ENCODE results near the gene HSD3B2.

The HSD3B2 gene

DNA sequence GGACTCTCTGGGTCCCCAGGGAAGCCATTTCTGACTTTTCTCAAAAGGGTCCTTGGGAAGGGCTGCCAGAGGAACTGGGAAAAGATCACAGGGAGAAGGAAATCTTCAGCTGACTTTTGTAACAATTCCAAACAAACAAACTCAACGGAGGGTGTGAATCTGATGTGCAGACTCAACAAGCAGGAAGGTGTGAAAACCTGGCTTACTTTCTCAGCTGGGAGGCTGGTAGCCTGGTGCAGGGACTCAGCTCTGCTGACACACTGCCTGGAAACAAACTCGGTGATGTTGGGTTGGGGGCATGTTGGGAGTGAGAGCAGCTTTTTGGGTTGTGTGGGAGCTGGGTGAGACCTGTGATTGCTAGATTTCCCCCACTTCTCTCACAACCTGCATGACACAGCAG, 10.2 kb upstream of the HSD3B2 start:
- DNase-seq: no peak

DNA sequence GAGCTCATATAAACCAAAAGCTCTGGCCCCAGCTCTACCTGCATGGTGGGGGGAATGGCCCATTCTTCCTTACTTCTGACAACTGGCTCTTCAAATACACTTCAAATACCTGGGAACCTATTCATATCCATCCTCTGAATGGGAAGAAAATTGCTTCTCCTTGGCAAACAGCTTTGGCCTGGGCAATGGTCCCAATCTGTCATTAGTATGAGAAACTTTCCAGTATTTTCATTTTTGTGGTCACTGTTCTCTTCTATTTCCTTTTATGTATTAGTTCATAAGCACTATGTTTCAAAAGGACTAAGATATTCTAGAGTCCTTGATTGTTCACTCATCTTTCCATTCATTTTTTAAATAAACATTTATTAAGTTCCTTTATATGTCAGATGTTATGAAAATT, 5.2 kb upstream of the HSD3B2 start:
- DNase-seq: no peak

DNA sequence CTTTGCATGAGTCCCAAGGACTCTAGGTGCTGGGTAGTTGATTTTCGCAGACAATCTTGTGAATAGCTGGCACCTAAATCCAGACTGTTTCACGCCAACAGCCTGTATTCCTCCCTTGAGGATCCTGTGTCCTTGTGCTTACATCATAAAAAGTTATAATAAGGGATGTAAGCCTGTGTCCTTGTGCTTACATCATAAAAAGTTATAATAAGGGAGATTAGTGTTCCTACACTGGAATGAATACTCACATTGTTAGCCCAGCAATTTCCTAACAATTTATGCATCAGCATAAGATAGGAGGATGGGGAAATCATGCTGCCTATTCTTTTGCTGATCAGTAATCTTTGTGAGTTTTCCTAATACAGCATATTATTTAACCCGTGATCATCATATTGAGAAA, 4.0 kb upstream of the HSD3B2 start:
- no peak for DNase-seq

DNA sequence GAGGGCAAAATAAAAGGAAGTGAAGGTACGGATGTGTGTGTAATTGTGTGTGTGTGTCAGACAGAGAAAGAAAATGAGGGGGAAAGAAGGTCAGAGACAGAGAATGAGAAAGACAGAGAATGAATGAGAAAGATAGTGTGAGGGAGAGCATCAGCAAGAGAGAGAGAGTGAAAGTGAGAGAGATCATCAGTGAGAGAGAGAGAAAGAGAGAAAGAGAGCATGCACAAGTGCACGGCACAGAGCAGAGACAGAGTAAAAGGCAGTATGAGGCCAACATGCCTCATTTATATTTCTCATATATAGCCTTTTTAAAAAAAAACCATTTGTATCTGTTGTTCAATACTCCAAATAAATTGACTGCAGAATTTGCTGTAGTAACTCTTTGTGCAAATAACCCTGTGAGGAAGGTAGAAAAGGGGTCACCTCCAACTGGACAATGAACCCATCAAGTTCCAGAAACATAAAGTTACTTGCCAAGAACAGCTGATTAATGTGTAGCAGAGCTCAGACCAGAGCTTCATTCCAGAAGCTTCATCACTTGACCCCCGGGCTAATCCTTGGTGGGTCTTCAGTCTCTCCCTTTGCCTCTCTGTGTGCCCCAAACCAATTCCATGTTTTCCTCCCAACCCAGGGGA, 1.2 kb downstream of the HSD3B2 start:
- no peak for DNase-seq

DNA sequence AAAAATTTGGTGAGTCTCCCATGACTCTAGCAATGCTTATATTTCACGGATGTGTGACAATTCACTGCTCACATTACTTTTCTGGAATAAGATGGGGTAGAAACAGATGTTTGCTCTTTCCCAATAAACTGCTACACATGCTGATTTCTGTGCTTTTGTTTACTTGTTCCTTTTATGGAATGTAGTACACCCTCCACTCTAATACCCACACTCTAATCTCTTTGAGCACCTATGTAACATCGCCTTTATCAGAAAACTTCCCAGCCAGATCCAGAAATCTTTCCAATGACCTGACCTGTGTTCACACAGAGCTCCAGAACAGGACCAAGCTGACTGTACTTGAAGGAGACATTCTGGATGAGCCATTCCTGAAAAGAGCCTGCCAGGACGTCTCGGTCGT, 4.2 kb downstream of the HSD3B2 start:
- DNase-seq: no peak

DNA sequence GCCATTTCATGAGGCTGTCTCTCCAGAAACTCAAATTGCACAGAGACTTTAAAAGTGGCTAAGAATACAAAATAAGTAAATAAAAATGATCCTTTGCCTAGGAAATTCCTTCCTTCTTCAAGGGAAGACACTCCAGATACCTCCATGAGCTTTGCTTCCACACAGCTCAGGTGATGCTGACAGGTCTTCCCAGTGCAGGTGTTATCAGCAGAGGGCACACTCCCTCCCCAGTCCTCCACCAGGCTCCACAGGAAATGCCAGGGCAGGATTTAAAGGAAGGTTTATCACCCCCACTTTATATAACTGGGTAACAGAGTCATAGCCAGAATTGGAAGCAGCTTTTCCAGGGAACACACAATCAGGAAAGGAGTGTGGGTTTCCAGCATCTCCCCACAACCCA, 5.7 kb downstream of the HSD3B2 start:
- no peak for DNase-seq

DNA sequence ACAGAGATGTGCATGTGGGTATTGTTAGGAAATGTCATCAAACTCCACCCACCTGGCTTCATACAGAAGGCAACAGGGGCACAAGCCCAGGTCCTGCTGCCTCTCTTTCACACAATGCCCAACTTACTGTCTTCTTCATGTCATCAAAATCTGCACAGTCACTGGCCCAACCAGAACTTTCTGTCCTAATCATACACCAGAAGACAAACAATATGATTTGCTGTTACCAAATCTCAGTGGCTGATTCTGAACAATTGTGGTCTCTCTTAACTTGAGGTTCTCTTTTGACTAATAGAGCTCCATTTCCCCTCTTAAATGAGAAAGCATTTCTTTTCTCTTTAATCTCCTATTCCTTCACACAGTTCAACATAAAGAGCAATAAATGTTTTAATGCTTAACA, 7.7 kb downstream of the HSD3B2 start:
- DNase-seq: no peak

DNA sequence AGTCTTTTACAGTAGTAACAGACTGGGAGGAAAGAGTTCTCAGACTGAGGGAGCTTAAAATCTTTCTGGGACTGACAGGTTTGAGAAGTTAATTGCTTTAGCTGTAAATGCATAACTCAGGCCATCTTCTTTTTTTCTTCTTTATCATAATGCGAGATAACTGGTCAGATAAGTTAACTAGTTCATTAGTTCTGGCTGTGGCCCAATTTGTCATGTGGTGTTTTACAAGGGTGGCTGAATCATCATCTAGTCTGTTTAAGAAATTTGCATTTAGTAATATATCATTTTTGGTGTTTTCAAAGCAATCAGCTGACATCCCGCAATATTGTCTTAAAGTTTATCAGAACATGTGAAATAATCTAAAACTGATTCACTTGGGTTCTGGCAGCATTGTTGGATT, 14.0 kb downstream of the HSD3B2 start:
- no peak for DNase-seq

DNA sequence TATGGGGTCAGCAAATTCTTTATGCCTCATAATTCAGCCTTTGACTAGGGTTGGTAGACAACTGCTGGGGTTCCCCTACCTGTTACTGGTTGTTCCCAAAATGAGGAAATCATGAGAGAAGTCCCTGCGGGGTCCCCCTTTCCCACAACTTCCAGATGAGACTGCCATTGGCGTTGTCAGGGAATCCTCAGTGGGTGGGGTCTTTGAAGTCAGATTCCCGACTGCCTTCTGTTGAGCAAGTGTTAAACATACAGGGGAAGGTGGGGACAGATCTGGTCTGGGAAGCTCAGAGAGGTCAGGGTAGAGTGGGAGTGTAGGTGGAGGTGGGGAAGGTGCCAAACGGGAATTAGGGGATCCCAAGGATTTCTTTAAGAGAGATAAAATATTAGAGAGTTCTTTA, 14.7 kb downstream of the HSD3B2 start:
- no peak for DNase-seq

DNA sequence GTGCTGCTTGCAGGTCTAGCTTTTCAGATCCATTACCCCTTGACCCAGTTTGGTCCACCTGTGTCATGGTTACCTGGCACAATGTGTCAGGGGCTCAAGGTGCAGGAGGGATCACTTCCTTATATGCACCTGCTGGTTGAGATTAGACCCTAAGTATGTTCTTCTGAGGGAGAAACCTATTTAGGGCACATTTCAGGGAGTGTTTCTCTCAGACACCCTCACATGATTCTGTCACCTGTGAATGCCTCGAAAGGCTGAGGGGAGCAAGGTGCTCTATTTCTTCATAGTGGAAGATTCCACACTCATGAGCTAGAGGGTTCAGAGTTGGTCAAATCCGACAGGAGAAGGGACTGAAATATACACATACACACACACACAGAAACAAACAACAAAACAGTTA, 15.5 kb downstream of the HSD3B2 start:
- no peak for DNase-seq

DNA sequence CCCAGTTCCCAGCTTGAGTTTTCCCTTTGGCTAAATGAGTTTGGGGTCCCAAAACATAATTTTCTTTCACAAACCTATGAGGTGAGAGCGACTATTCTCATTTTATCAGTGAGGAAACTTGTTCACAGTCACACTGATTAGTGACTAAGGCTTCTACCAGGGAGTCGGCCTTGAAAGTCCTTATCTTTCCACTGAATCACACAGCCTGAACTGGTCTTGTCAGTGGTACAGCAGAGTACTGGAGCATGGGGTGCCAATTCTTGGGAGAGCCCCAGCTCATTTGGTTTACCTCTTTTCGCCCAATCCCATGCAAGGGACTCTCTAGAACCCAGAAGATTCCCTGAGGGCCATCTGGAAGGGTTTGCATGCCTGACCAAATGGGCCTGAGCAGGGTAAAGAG, 16.9 kb downstream of the HSD3B2 start:
- DNase-seq: no peak

DNA sequence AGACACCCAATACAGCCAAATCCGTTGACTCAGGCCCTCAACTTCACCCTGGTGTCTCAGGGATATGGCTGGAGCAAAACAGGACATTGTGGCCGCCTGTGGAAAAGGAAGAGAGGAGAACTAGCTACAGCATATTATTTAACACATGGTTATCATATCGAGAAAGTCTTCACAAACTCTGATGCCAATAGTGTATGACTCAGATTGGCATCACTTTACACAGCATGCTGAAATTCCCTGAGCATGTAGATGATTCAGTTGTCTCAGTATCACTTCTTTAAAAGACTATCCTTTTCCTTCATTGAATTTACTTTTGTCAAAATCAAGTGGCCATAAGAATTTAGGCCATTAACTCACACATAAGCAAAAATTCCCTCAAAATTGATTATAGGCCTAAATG, 20.1 kb downstream of the HSD3B2 start:
- DNase-seq: no peak

DNA sequence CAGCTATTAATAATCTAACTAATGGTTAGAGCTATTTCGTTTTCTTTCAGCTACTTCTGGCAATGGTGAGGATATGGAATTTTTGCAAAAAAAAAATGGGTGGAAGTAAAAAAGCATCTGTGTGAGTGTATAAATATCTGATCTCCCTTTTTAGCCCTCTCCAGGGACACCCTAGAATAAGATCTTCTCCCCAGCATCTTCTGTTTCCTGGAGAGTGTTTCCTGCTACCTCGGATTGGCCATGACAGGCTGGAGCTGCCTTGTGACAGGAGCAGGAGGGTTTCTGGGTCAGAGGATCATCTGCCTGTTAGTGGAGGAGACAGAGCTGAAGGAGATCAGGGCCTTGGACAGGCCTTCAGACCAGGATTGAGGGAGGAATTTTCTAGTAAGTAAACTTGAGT, 23.8 kb downstream of the HSD3B2 start:
- no peak for DNase-seq

DNA sequence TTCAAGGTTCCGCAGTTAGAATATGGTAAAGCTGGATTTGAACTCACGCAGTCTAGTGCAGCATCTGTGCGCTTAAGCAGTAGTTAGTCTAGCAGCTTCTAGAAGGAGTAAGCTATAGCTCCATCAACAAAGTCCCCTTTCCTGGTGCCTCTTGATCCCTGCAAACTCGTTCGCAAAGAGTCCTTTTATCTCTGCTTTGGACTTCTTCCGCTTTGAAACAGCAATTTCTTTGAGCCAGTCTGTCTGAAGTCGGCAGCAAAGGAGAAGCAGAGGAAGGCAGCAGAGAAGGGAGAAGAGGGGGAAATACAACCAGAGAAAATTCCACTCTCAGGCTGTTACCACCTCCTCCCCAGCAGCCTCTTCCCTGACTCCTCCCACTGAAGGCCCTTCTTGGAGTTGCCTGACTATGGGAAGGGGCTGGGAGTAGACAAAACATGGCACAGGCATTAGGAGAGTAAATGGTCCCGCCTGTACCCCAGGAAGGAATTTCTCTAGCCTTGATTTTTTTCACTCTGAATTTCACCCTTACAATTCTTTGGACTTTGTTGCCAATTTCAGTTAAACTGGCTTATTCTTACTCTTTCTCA, 25.9 kb downstream of the HSD3B2 start:
- no peak for DNase-seq

DNA sequence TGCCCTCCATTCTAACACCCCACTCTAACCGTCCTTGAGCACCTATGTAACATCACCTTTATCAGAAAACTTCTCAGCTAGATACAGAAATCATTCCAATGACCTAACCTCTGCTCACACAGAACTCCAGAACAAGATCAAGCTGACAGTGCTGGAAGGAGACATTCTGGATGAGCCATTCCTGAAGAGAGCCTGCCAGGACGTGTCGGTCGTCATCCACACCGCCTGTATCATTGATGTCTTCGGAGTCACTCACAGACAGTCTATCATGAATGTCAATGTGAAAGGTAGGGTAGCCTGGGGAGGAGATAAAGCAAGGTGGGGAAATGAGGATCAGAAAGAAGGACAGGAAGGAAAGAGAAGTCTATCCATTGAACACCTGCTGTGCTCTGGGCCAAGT, 27.8 kb downstream of the HSD3B2 start:
- no peak for DNase-seq

DNA sequence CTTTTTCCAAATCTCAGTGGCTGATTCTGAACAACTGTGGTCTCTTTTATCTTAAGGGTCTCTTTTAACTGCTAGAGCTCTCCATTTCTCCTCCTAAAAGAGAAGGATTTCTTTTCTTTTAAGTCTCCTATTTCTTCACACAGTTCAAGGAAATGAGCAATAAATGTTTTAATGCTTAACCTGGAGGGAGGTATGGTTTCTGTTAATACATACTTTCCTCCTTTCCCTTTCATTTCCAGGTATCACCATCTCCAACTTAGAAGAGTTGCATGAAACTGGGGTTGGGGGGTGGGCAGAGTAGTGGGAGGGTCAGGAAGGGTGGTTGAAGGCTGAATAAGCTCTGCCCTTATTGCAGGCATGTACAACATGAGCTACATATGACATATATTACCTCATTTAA, 31.4 kb downstream of the HSD3B2 start:
- DNase-seq: no peak

DNA sequence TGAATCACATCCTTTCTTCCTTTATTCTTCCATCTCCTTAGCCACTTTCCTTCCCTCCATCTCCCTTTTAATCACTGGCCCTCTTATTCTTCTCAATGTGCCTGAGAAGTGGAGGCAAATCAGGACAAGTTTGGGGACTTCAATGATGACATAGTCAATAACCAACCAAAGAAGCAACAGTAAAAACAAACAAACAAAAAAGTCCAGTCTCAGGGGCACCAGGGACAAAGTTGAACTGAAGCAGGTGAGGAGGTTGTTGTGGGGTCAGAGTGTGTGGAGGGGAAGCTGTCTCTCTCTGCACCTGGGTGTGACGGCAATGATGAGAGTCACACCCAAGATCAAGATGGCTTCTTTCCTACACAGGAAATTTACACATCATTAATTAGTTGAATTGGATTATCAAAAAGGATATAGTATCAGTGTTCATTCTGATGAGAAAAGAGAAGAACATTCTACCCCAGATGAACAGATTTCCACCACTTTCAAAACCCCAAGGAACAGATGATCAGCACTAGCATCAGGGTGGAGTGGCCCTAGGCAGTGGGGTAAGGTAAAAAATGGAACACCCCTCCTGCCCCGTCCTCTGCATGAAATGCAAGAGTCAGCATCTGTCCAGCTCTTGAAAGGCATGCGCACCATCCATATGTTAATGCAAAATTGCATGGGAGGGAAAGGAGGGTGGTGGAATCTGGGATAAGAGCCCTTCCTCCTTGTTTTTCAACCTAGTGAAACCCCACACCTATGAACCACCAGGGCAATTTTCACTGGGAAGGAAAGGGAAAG, 32.6 kb downstream of the HSD3B2 start:
- no peak for DNase-seq

DNA sequence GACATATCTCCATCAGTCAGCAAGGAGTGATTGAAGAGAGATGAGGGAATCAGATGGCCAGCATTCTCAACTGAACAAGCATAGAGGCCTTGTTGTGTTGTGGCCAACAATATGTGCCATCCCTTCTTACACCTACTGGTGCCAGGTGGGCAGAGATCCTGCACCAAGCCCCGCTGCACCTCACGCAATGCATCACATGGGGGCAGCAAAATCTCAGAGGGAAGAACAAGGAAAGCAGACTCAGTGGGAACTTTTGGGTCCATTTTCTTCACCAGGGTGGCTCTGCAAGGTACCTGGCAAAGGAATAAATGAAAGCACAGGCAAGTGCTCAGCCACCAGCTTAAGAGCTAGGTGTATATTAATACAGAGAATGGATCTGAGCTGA, 33.2 kb downstream of the HSD3B2 start:
- no peak for DNase-seq

DNA sequence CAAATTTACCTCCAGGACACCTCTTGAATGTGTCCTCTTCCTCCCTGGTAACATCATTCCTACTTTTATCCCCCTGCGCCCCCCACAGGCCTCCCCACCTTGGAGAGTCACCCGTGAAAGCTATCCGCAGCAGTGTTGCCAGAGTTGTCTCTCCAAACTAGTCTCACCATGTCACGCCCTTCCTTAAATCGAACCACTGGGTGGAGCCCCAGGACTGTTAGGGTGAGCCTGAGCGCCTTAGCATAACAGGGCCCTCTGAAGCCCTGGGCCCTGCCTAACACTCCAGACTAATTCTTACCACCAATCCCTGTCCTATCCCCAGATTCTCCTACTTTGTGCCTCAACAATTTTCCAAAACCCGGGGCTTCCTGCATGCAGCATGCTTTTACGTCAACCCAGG, 35.0 kb downstream of the HSD3B2 start:
- no peak for DNase-seq

DNA sequence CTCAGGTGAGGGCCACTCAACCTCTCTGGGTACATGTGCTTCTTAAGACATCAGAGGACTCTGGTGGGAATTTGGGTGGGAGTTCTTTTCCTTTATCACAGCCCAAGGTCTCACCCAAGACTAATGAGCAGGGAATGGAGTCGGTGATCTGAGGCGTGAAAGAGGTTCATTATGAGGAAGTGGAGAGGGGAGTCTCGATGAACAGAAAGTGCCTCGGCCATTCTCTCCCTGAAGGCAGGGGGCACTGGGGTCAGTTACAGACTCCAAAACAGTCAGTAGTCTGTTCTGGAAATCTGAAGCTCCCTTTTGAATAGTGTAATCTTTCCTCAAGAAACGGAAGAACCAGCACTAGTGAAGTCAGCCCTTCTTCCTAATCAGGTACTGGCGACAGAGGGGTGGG, 36.2 kb downstream of the HSD3B2 start:
- no peak for DNase-seq

DNA sequence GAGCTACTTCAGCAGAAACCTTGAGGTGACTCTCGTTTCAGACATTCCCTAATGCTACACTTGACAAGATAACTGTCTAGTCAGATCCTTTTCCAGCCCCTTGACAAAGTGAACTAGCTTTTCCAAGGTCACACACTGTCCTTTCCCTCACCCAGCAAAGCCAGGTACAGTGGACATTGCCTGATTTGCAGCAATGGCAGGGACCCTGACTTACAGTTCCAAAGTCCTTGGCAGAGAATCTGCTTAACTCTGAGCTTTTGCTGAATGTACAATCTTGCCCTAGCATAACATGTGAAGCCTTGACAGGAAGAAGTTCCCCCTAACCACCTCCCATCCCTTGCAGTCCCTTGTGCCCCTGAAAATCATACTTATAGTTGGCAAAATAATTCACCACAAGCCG, 37.1 kb downstream of the HSD3B2 start:
- DNase-seq: no peak

DNA sequence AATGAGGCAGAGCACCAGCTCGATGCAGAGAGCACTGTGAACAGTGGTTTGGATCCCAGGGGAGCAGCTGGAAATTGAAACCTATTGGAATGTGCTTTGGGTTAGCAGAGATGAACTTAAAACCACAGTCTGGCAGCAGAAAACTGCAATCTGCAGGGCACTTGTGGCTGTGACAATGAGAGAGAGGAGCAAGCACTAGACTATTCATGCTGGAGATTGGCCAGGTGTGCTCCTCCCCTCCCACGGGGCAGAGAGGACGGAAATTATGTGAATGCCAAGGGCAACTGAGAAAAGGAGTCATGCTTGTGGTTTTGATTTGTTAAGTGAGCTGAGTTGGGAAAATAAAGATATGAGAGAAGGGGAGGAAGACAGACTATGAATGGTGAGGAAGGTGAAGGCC, 38.1 kb downstream of the HSD3B2 start:
- no peak for DNase-seq

DNA sequence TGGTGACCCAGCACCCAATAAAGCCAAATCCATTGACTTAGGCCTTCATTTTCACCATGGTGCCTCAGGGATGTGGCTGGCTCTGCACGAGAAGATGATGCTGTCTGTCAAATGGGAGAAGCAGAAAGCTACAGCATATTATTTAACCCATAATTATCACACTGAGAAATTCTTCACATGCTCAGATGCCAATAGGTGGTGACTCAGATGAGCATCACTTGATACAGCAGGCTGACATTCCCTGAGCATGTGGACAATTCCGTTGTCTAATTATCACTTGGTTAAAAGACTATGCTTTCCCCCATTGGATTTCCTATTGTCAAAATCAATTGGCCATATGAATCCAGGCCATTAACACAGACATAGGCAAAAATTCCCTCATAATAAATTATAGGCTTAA, 48.0 kb downstream of the HSD3B2 start:
- no peak for DNase-seq

DNA sequence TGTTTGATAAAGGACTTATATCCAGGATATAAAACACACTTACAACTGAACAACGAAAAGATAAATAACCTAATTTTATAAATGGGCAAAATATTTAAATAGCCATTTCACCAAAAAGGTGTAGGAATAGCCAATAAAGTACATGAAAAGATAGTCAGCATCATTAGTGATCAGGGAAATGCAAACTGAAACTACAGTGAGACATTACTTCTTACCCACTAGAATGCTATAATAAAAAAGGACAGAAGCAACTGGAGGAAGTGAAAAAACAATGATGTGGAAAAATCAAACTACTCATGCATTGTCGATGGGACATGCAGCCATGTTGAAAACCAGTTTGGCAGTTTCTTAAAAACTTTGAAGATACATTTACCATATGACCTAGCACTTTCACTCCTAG, 48.6 kb downstream of the HSD3B2 start:
- no peak for DNase-seq

DNA sequence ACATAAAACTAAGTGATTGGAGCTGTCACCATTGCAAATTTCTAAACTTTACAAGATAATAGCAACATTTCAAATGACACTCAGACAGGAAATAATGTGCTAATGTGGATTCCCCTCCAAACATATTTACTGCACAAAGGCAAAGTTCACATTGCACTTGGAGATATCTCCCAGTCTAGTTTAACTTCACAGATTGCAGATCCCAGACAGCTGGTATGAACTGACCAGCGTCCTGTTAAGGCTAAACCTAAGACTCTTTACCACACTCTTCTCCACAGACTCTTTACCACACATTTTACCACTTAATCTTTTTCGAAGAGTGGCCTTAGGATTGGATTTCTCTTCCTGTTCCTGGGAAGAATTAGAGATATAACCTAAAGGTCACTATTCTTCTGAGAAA, 51.5 kb downstream of the HSD3B2 start:
- no peak for DNase-seq
